ENCODE data around the gene BSN.

BSN gene

GRCh38 chr3:49616491-49616941 lies 62.2 kb downstream of the BSN start:
- peak overlapping the region; percentile 96 to 98 (median 96) for H3K27ac Mint-ChIP-seq
- peaks cover 5% of the 10 kb centered on the region for H3K9me3 Mint-ChIP-seq
- H3K4me1 Mint-ChIP-seq = peaks cover 26% of the 10 kb centered on the region
- H3K27me3 Mint-ChIP-seq (ENCODE audit: low read depth) = no peaks in the 10 kb centered on the region
- H3K4me3 Mint-ChIP-seq = no peak overlapping the region
- peaks cover 4% of the 10 kb centered on the region for H3K36me3 Mint-ChIP-seq (ENCODE audit: low read depth)
- no peak for TF ChIP-seq CTCF (IDR thresholded peaks at IDR 0.05; ENCODE audit: unreplicated experiment in 3 of 3)

GRCh38 chr3:49617390-49618013 lies 63.2 kb downstream of the BSN start:
- peak overlapping the region; percentile 24 to 98 (median 96) for H3K27ac Mint-ChIP-seq
- peaks cover 26% of the 10 kb centered on the region for H3K4me1 Mint-ChIP-seq
- H3K36me3 Mint-ChIP-seq (ENCODE audit: low read depth) = peaks cover under 1% of the 10 kb centered on the region
- H3K27me3 Mint-ChIP-seq (ENCODE audit: low read depth) = no peaks in the 10 kb centered on the region
- H3K4me3 Mint-ChIP-seq = no peak overlapping the region
- peaks cover 2% of the 10 kb centered on the region for H3K9me3 Mint-ChIP-seq
- no peak for TF ChIP-seq CTCF (IDR thresholded peaks at IDR 0.05; ENCODE audit: unreplicated experiment in 3 of 3)

GRCh38 chr3:49618412-49618811 lies 64.1 kb downstream of the BSN start:
- H3K27ac Mint-ChIP-seq = peak overlapping the region; percentile 53 to 98 (median 96)
- H3K27me3 Mint-ChIP-seq (ENCODE audit: low read depth) = no peaks in the 10 kb centered on the region
- no peak overlapping the region for H3K4me3 Mint-ChIP-seq
- no peaks in the 10 kb centered on the region for H3K9me3 Mint-ChIP-seq
- H3K4me1 Mint-ChIP-seq = peaks cover 26% of the 10 kb centered on the region
- no peak for TF ChIP-seq CTCF (IDR thresholded peaks at IDR 0.05; ENCODE audit: unreplicated experiment in 3 of 3)
- no peaks in the 10 kb centered on the region for H3K36me3 Mint-ChIP-seq (ENCODE audit: low read depth)

GRCh38 chr3:49619649-49620048 lies 65.4 kb downstream of the BSN start:
- H3K27ac Mint-ChIP-seq = no peak overlapping the region
- H3K27me3 Mint-ChIP-seq (ENCODE audit: low read depth) = no peaks in the 10 kb centered on the region
- TF ChIP-seq CTCF (IDR thresholded peaks at IDR 0.05; ENCODE audit: unreplicated experiment in 3 of 3) = no peak
- H3K9me3 Mint-ChIP-seq = no peaks in the 10 kb centered on the region
- H3K36me3 Mint-ChIP-seq (ENCODE audit: low read depth) = no peaks in the 10 kb centered on the region
- no peak overlapping the region for H3K4me3 Mint-ChIP-seq
- peaks cover 26% of the 10 kb centered on the region for H3K4me1 Mint-ChIP-seq

GRCh38 chr3:49620728-49621127 lies 66.5 kb downstream of the BSN start:
- H3K36me3 Mint-ChIP-seq (ENCODE audit: low read depth) = no peaks in the 10 kb centered on the region
- no peak for TF ChIP-seq CTCF (IDR thresholded peaks at IDR 0.05; ENCODE audit: unreplicated experiment in 3 of 3)
- no peak overlapping the region for H3K27ac Mint-ChIP-seq
- H3K4me1 Mint-ChIP-seq = peaks cover 23% of the 10 kb centered on the region
- no peak overlapping the region for H3K4me3 Mint-ChIP-seq
- no peaks in the 10 kb centered on the region for H3K27me3 Mint-ChIP-seq (ENCODE audit: low read depth)
- H3K9me3 Mint-ChIP-seq = no peaks in the 10 kb centered on the region

DNA sequence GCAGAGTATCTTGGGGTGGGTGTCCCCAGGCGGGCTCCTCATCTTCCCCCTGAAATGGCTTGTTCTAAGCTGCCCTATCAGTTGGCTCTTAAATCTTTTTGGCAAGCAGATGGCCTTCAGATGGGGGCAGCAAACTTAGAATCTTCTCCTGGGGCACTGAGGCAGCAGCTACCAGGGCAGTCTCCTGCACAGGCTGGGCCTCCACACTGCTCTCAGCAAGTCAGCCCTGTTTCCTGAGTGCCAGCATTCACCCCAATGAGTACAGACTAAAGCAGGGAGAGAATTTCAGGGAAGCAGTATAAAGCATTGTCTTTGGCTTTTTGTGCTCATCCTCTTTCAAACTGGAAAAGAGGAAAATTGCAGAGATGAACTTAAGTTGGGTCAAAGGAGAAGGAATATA lies 68.8 kb downstream of the BSN start:
- Mint-ChIP-seq H3K36me3 (ENCODE audit: low read depth) (no peaks in the 10 kb centered on the region), H3K4me3 (no peak overlapping the region), H3K27me3 (ENCODE audit: low read depth) (no peaks in the 10 kb centered on the region), H3K27ac (no peak overlapping the region), H3K9me3 (no peaks in the 10 kb centered on the region), H3K4me1 (peaks cover 5% of the 10 kb centered on the region)
- TF ChIP-seq CTCF (IDR thresholded peaks at IDR 0.05; ENCODE audit: unreplicated experiment in 3 of 3) = no peak

Measured in nephron (organoid).